GM18870 (cell line): ENCODE measurements around the gene PEX5.
"Not testable (repeated sequence)": the region's sequence is repeated elsewhere in the genome, so short reads cannot be mapped to it uniquely, and the experiment has no call there.

Source experiments
- ATAC-seq: cut with Tn5 transposase; IDR thresholded peaks from one replicate; pipeline ENCODE4 v1.9.1; 2021; ENCODE audit warnings: moderate library complexity; ENCODE audit not compliant: unreplicated experiment

The PEX5 gene

GRCh38 chr12:7158781-7159609 is 30.5 kb upstream of the PEX5 start:
- no peak for ATAC-seq

GRCh38 chr12:7160183-7160582 is 29.3 kb upstream of the PEX5 start:
- no peak for ATAC-seq

- no peak for ATAC-seq
Observed at GRCh38 chr12:7161327-7161726, 28.2 kb upstream of the PEX5 start.

GRCh38 chr12:7161811-7162210 is 27.7 kb upstream of the PEX5 start:
- ATAC-seq: no peak

- no peak for ATAC-seq
Observed at GRCh38 chr12:7162691-7163114, 26.8 kb upstream of the PEX5 start.

- ATAC-seq: no peak
Observed at GRCh38 chr12:7169951-7170350, 19.5 kb upstream of the PEX5 start.

- no peak for ATAC-seq
Observed at GRCh38 chr12:7171854-7172253, 17.6 kb upstream of the PEX5 start.

- no peak for ATAC-seq
Observed at GRCh38 chr12:7175493-7175892, 14.0 kb upstream of the PEX5 start.

GRCh38 chr12:7176595-7176994 is 12.9 kb upstream of the PEX5 start:
- ATAC-seq: no peak

GRCh38 chr12:7178481-7178880 is 11.0 kb upstream of the PEX5 start:
- no peak for ATAC-seq

GRCh38 chr12:7180685-7181084 is 8.8 kb upstream of the PEX5 start:
- no peak for ATAC-seq

GRCh38 chr12:7186058-7186457 is 3.4 kb upstream of the PEX5 start:
- not testable (repeated sequence) for ATAC-seq

- ATAC-seq: peak; percentile 28
Observed at GRCh38 chr12:7188562-7189397, 706 bp upstream of the PEX5 start.

GRCh38 chr12:7190268-7191055 is 976 bp downstream of the PEX5 start:
- no peak for ATAC-seq

GRCh38 chr12:7193674-7194073 is 4.2 kb downstream of the PEX5 start:
- no peak for ATAC-seq

- ATAC-seq: no peak
Observed at GRCh38 chr12:7197841-7198240, 8.4 kb downstream of the PEX5 start.

- ATAC-seq: no peak
Observed at GRCh38 chr12:7203109-7203508, 13.6 kb downstream of the PEX5 start.

- no peak for ATAC-seq
Observed at GRCh38 chr12:7205091-7205490, 15.6 kb downstream of the PEX5 start.

GRCh38 chr12:7206691-7207090 is 17.2 kb downstream of the PEX5 start:
- ATAC-seq: no peak

- ATAC-seq: no peak
Observed at GRCh38 chr12:7207866-7208625, 18.6 kb downstream of the PEX5 start.

GRCh38 chr12:7209958-7210357 is 20.5 kb downstream of the PEX5 start:
- no peak for ATAC-seq
